CD14-positive monocyte (primary cell): ENCODE data around the gene TMEM273. TPM values are rescaled to one million over a fixed set of nuclear protein-coding genes. Genes with fewer than 3 reads are reported as not detected.

Source experiments
- DNase-seq, 3 donors: peaks; one replicate each; pipeline ENCODE4 v3.0.0-alpha.2; 2011 to 2022
- H2AFZ ChIP-seq: 2 replicates; pipeline ENCODE4 v1.6.0; 2012; ENCODE audit warnings: mild to moderate bottlenecking, low read depth, low read length, inconsistent platforms; ENCODE audit not compliant: insufficient read depth, poor library complexity, severe bottlenecking
- H3K27ac ChIP-seq, 2 donors: 1 replicate in 1 of 2; 2 replicates in 1 of 2; pipeline ENCODE4 v1.5.1; 2012 to 2013; ENCODE audit warnings: low read length in 2 of 2, control low read depth in 1 of 2, inconsistent platforms in 1 of 2, low read depth in 1 of 2, mild to moderate bottlenecking in 1 of 2
- H3K27me3 ChIP-seq, 2 donors: one replicate each; pipeline versions ENCODE4 v1.6.0 to v1.6.1; 2011 to 2013; ENCODE audit warnings: low read length in 2 of 2; ENCODE audit not compliant: control insufficient read depth in 2 of 2, insufficient read depth in 2 of 2
- H3K36me3 ChIP-seq, 2 donors: replicated peaks in 1 of 2; 1 replicate in 1 of 2; 2 replicates in 1 of 2; pipeline versions ENCODE4 v1.5.1 to v1.6.1; 2012 to 2013; ENCODE audit warnings: low read length in 2 of 2, control low read depth in 1 of 2, inconsistent platforms in 1 of 2, mild to moderate bottlenecking in 1 of 2; ENCODE audit not compliant: insufficient read depth in 2 of 2, control insufficient read depth in 1 of 2
- H3K4me1 ChIP-seq, 2 donors: 1 replicate in 1 of 2; 2 replicates in 1 of 2; pipeline versions ENCODE4 v1.5.1 to v1.6.1; 2012 to 2013; ENCODE audit warnings: low read length in 2 of 2, control low read depth in 1 of 2, inconsistent platforms in 1 of 2, mild to moderate bottlenecking in 1 of 2, moderate library complexity in 1 of 2; ENCODE audit not compliant: insufficient read depth in 2 of 2, control insufficient read depth in 1 of 2
- H3K4me2 ChIP-seq: replicated peaks from 2 replicates; pipeline ENCODE3; 2012; ENCODE audit warnings: low read length, moderate library complexity, mild to moderate bottlenecking; ENCODE audit not compliant: poor library complexity, severe bottlenecking; ENCODE audit errors: extremely low read depth
- H3K4me3 ChIP-seq, 3 experiments: fragments of 200-600 bp in 1 of 3; sonication (generic) in 1 of 3; replicated peaks in 1 of 3; 1 replicate in 2 of 3; 2 replicates in 1 of 3; pipeline ENCODE4 v1.5.1; 2011 to 2013; ENCODE audit warnings: low read length in 3 of 3, mild to moderate bottlenecking in 3 of 3, control low read depth in 2 of 3, low read depth in 2 of 3, inconsistent platforms in 1 of 3, moderate library complexity in 1 of 3
- H3K79me2 ChIP-seq: 2 replicates; pipeline ENCODE4 v1.6.0; 2012; ENCODE audit warnings: mild to moderate bottlenecking, control low read depth, inconsistent platforms, low read length, moderate library complexity; ENCODE audit not compliant: insufficient read depth
- H3K9ac ChIP-seq: 2 replicates; pipeline ENCODE4 v1.6.0; 2017; ENCODE audit warnings: low read length, mild to moderate bottlenecking; ENCODE audit not compliant: insufficient read depth, poor library complexity, severe bottlenecking
- H3K9me3 ChIP-seq, 2 donors: replicated peaks in 1 of 2; 1 replicate in 1 of 2; 2 replicates in 1 of 2; pipeline versions ENCODE4 v1.5.1 to v1.6.1; 2012 to 2013; ENCODE audit warnings: low read length in 2 of 2, control low read depth in 1 of 2; ENCODE audit not compliant: control insufficient read depth in 1 of 2, insufficient read depth in 1 of 2
- H4K20me1 ChIP-seq: 2 replicates; pipeline ENCODE4 v1.6.0; 2012; ENCODE audit warnings: mild to moderate bottlenecking, low read length, control low read depth, moderate library complexity; ENCODE audit not compliant: insufficient read depth
- H3K27ac Mint-ChIP-seq, 7 donors: one replicate each; pipeline ENCODE4 v1.8.0; 2020; ENCODE audit warnings: mild to moderate bottlenecking in 7 of 7, mixed read lengths in 7 of 7, moderate library complexity in 6 of 7, inconsistent platforms in 2 of 7
- H3K27me3 Mint-ChIP-seq, 3 donors: one replicate each; pipeline ENCODE4 v1.8.0; 2021 to 2022; ENCODE audit warnings: low read depth in 3 of 3, mild to moderate bottlenecking in 3 of 3, mixed read lengths in 3 of 3, moderate library complexity in 3 of 3, inconsistent platforms in 1 of 3
- H3K36me3 Mint-ChIP-seq, 2 donors: one replicate each; pipeline ENCODE4 v1.8.0; 2020; ENCODE audit warnings: mixed read lengths in 2 of 2, inconsistent platforms in 1 of 2, mild to moderate bottlenecking in 1 of 2
- H3K4me1 Mint-ChIP-seq: one replicate; pipeline ENCODE4 v1.8.0; 2020; ENCODE audit warnings: mild to moderate bottlenecking, mixed read lengths
- H3K4me3 Mint-ChIP-seq, 2 donors: one replicate each; pipeline ENCODE4 v1.8.0; 2020; ENCODE audit warnings: mild to moderate bottlenecking in 2 of 2, mixed read lengths in 2 of 2, moderate library complexity in 1 of 2
- H3K9me3 Mint-ChIP-seq, 7 donors: one replicate each; pipeline ENCODE4 v1.8.0; 2020 to 2022; ENCODE audit warnings: mixed read lengths in 7 of 7, mild to moderate bottlenecking in 6 of 7, moderate library complexity in 6 of 7, inconsistent platforms in 2 of 7
- WGBS: methylation state at CpG from one replicate; pipeline ENCODE4 v1.1.5; 2013; ENCODE audit warnings: missing lambda C conversion rate; ENCODE audit not compliant: insufficient coverage; 5-methylcytosine and 5-hydroxymethylcytosine counted together
- intact Hi-C, 2 donors: fragments of 100-400 bp; cut with micrococcal nuclease; formaldehyde crosslinking; loops; one replicate each; pipeline versions ENCODE4 v1.15.0 to v1.15.1; 2023
- polyA plus RNA-seq, 3 donors: library from polyadenylated mRNA; depleted of rRNA in 1 of 3; unstranded in 2 of 3; stranded (reverse) in 1 of 3; fragments of 300-500 nt in 2 of 3; fragments of >200 nt in 1 of 3; fragmentation: Illumina TruSeq in 2 of 3; gene quantifications; 1 replicate in 2 of 3; 2 replicates in 1 of 3; pipeline ENCODE4 v1.2.3, GENCODE V29; 2012 to 2021
- TF ChIP-seq, protein P1 (sequence below): fragments of 200-600 bp; IDR thresholded peaks from one replicate; pipeline ENCODE4 v1.8.0; 2022; ENCODE audit warnings: antibody characterized with exemption, mild to moderate bottlenecking

The TMEM273 gene
- polyA plus RNA-seq, 3 donors, result 6.7 to 7.9 (median 6.9) TPM

- intact Hi-C loops, result loop anchor here in 1 of 2 donors (10.0 kb wide), 1 partner anchor 144 kb away; no protein-coding TSS in a partner anchor
- 80% methylated on average over 6 of the region's 6 CpGs for WGBS
These were observed 17.4 kb downstream of the TMEM273 start for GRCh38 chr10:49170632-49171325.

GRCh38 chr10:49169776-49170175 lies 18.4 kb downstream of the TMEM273 start:
- H3K9me3 ChIP-seq, result no peaks in the 10 kb centered on the region
- no peaks in the 10 kb centered on the region for H3K79me2 ChIP-seq
- Mint-ChIP-seq H3K27me3 (peaks cover 0 to 4% (median 2%) of the 10 kb centered on the region in 3 donors), H3K27ac (peak overlapping the region in 1 of 7 donors; percentile 75), H3K4me3 (no peak overlapping the region), H3K4me1 (peaks cover 30% of the 10 kb centered on the region), H3K9me3 (no peaks in the 10 kb centered on the region), H3K36me3 (peaks cover 0 to 10% of the 10 kb centered on the region in 2 donors)
- TF ChIP-seq, protein P1, sequence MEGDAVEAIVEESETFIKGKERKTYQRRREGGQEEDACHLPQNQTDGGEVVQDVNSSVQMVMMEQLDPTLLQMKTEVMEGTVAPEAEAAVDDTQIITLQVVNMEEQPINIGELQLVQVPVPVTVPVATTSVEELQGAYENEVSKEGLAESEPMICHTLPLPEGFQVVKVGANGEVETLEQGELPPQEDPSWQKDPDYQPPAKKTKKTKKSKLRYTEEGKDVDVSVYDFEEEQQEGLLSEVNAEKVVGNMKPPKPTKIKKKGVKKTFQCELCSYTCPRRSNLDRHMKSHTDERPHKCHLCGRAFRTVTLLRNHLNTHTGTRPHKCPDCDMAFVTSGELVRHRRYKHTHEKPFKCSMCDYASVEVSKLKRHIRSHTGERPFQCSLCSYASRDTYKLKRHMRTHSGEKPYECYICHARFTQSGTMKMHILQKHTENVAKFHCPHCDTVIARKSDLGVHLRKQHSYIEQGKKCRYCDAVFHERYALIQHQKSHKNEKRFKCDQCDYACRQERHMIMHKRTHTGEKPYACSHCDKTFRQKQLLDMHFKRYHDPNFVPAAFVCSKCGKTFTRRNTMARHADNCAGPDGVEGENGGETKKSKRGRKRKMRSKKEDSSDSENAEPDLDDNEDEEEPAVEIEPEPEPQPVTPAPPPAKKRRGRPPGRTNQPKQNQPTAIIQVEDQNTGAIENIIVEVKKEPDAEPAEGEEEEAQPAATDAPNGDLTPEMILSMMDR, result no peak
- H3K4me3 ChIP-seq, result no peak overlapping the region
- peaks cover 34 to 45% of the 10 kb centered on the region in 2 donors for H3K4me1 ChIP-seq
- H3K27me3 ChIP-seq, result no peaks in the 10 kb centered on the region
- H3K9ac ChIP-seq, result no peak overlapping the region
- H4K20me1 ChIP-seq, result no peaks in the 10 kb centered on the region
- no peak overlapping the region for H3K27ac ChIP-seq
- 100% methylated on average over 2 of the region's 4 CpGs for WGBS
- H2AFZ ChIP-seq, result no peak overlapping the region
- no peak for DNase-seq
- H3K36me3 ChIP-seq, result no peaks in the 10 kb centered on the region
- H3K4me2 ChIP-seq, result no peak overlapping the region
- intact Hi-C loops, result loop anchor here in 1 of 2 donors (10.0 kb wide), 1 partner anchor 145 kb away; no protein-coding TSS in a partner anchor

More at GRCh38 chr10:49170632-49171325, 17.4 kb downstream of the TMEM273 start:
- Histone ChIP-seq H3K9me3 (no peaks in the 10 kb centered on the region), H3K36me3 (no peaks in the 10 kb centered on the region), H3K4me3 (no peak overlapping the region), H4K20me1 (no peaks in the 10 kb centered on the region), H2AFZ (no peak overlapping the region), H3K4me2 (no peak overlapping the region), H3K4me1 (peaks cover 34 to 45% of the 10 kb centered on the region in 2 donors), H3K27ac (no peak overlapping the region), H3K79me2 (no peaks in the 10 kb centered on the region), H3K27me3 (no peaks in the 10 kb centered on the region), H3K9ac (no peak overlapping the region)
- H3K4me1 Mint-ChIP-seq, result peaks cover 30% of the 10 kb centered on the region
- peaks cover 0 to 10% of the 10 kb centered on the region in 2 donors for H3K36me3 Mint-ChIP-seq
- peak overlapping the region in 2 of 7 donors; percentile 13 to 46 for H3K27ac Mint-ChIP-seq
- no peak for DNase-seq
- TF ChIP-seq, protein P1, result no peak
- peaks cover 1 to 11% (median 2%) of the 10 kb centered on the region in 3 donors for H3K27me3 Mint-ChIP-seq
- H3K9me3 Mint-ChIP-seq, result no peaks in the 10 kb centered on the region
- H3K4me3 Mint-ChIP-seq, result no peak overlapping the region
